ENCODE results near the gene SPEG.
A peak's percentile ranks its signal among the peaks of the same experiment; 100 is the strongest.

The SPEG gene

GRCh38 chr2:219468410-219469185, 34.0 kb downstream of the SPEG start:
- H3K27me3 ChIP-seq (replicated peaks; ENCODE audit: control insufficient read depth, insufficient read depth, low read length, poor library complexity, severe bottlenecking), result no peaks in the 10 kb centered on the region
- H3K36me3 ChIP-seq (ENCODE audit: control insufficient read depth, insufficient read depth, low read length), result no peaks in the 10 kb centered on the region
- no peak overlapping the region for H3K4me3 ChIP-seq (ENCODE audit: insufficient read depth, low read depth, low read length, poor library complexity, severe bottlenecking)
- DNase-seq, result no peak
- H3K4me1 ChIP-seq (ENCODE audit: control insufficient read depth, insufficient read depth, low read length, poor library complexity, severe bottlenecking), result no peaks in the 10 kb centered on the region
- H3K27ac ChIP-seq (ENCODE audit: insufficient read depth, low read length, poor library complexity, severe bottlenecking), result no peak overlapping the region
- H3K9me3 ChIP-seq (ENCODE audit: control insufficient read depth, low read length), result no peaks in the 10 kb centered on the region

DNA sequence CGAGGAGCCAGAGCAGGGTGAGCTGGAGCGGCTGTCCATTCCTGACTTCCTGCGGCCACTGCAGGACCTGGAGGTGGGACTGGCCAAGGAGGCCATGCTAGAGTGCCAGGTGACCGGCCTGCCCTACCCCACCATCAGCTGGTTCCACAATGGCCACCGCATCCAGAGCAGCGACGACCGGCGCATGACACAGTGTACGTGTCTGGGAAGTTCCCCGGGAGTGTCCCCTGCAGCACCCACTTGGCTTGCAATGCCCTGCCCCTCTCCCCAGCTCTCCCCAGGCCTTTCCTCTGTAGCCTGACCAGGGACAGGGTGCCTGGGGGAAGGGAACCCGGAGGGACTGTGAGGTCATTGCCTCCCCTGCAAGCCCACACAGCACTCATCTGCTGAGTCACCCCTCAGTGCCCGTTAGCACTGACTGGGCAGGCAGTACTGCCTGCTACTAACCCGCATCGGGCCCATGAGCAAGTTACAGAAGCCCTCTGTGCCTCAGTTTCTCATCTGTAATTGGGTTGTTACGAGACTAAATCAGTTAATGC, 34.6 kb downstream of the SPEG start:
- Histone ChIP-seq H3K27ac (ENCODE audit: insufficient read depth, low read length, poor library complexity, severe bottlenecking) (no peak overlapping the region), H3K27me3 (replicated peaks; ENCODE audit: control insufficient read depth, insufficient read depth, low read length, poor library complexity, severe bottlenecking) (no peaks in the 10 kb centered on the region), H3K4me1 (ENCODE audit: control insufficient read depth, insufficient read depth, low read length, poor library complexity, severe bottlenecking) (no peaks in the 10 kb centered on the region), H3K36me3 (ENCODE audit: control insufficient read depth, insufficient read depth, low read length) (no peaks in the 10 kb centered on the region), H3K4me3 (ENCODE audit: insufficient read depth, low read depth, low read length, poor library complexity, severe bottlenecking) (no peak overlapping the region), H3K9me3 (ENCODE audit: control insufficient read depth, low read length) (no peaks in the 10 kb centered on the region)
- no peak for DNase-seq

DNA sequence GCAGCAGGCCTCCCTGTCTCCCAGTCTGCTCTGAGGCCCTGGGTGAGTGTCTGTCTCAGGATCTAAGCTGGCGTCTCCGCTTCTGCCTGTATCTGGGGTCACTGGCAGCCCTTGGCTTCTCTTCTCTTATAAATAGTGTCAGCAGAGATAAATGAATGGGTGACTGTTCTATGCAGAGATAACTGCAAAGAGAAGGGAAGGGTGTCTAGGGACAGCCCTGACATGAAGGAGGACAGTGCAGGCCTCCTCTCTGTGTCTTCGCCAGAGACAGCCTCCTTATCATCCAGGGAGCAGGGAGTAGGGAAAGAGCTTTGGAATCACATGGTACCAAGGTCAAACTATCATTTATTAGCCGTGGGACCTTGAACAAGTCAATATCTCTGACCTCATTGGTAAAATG, 35.8 kb downstream of the SPEG start:
- Histone ChIP-seq H3K9me3 (ENCODE audit: control insufficient read depth, low read length) (no peaks in the 10 kb centered on the region), H3K27me3 (replicated peaks; ENCODE audit: control insufficient read depth, insufficient read depth, low read length, poor library complexity, severe bottlenecking) (no peaks in the 10 kb centered on the region), H3K27ac (ENCODE audit: insufficient read depth, low read length, poor library complexity, severe bottlenecking) (no peak overlapping the region), H3K4me1 (ENCODE audit: control insufficient read depth, insufficient read depth, low read length, poor library complexity, severe bottlenecking) (no peaks in the 10 kb centered on the region), H3K36me3 (ENCODE audit: control insufficient read depth, insufficient read depth, low read length) (no peaks in the 10 kb centered on the region), H3K4me3 (ENCODE audit: insufficient read depth, low read depth, low read length, poor library complexity, severe bottlenecking) (no peak overlapping the region)
- no peak for DNase-seq

DNA sequence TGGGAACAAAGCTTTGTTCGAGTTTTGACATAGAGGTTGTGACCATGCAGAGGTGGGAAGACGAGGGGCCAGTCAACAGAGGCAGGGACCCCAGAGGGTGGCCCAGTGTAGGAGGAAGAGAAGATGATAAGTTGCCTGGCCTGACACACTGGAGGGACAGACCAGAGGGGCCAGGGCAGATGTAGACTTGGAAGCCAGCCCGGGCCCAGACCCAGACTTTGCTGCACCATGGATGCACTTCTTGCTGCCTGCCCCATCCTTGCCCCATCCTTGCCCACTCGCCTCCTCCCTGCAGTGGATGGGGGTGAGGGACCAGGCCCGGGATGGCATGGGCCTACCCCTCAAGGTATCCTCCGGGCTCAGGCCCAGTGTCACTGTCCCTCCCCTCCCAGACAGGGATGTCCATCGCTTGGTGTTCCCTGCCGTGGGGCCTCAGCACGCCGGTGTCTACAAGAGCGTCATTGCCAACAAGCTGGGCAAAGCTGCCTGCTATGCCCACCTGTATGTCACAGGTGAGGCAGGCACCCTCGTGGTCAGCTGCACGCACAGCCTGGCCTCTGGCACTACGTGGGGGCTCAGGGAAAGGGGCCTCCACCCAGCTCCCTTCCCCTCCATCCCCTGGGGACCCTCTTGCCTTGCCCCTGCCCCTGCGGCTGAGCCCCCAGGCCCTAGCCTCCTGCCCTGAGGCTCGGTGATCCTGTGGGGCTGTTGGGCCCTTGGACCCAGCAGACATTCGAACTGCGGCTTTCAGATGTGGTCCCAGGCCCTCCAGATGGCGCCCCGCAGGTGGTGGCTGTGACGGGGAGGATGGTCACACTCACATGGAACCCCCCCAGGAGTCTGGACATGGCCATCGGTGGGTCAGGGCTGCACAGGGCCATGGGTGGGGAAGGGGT, 37.1 kb downstream of the SPEG start:
- Histone ChIP-seq H3K27me3 (replicated peaks; ENCODE audit: control insufficient read depth, insufficient read depth, low read length, poor library complexity, severe bottlenecking) (no peaks in the 10 kb centered on the region), H3K9me3 (ENCODE audit: control insufficient read depth, low read length) (no peaks in the 10 kb centered on the region), H3K36me3 (ENCODE audit: control insufficient read depth, insufficient read depth, low read length) (no peaks in the 10 kb centered on the region), H3K27ac (ENCODE audit: insufficient read depth, low read length, poor library complexity, severe bottlenecking) (no peak overlapping the region), H3K4me3 (ENCODE audit: insufficient read depth, low read depth, low read length, poor library complexity, severe bottlenecking) (no peak overlapping the region), H3K4me1 (ENCODE audit: control insufficient read depth, insufficient read depth, low read length, poor library complexity, severe bottlenecking) (peaks cover 3% of the 10 kb centered on the region)
- DNase-seq, result no peak

GRCh38 chr2:219472629-219473187, 38.1 kb downstream of the SPEG start:
- no peak for DNase-seq
- Histone ChIP-seq H3K4me1 (ENCODE audit: control insufficient read depth, insufficient read depth, low read length, poor library complexity, severe bottlenecking) (peaks cover 3% of the 10 kb centered on the region), H3K4me3 (ENCODE audit: insufficient read depth, low read depth, low read length, poor library complexity, severe bottlenecking) (no peak overlapping the region), H3K36me3 (ENCODE audit: control insufficient read depth, insufficient read depth, low read length) (no peaks in the 10 kb centered on the region), H3K27me3 (replicated peaks; ENCODE audit: control insufficient read depth, insufficient read depth, low read length, poor library complexity, severe bottlenecking) (no peaks in the 10 kb centered on the region), H3K9me3 (ENCODE audit: control insufficient read depth, low read length) (no peaks in the 10 kb centered on the region), H3K27ac (ENCODE audit: insufficient read depth, low read length, poor library complexity, severe bottlenecking) (no peak overlapping the region)

DNA sequence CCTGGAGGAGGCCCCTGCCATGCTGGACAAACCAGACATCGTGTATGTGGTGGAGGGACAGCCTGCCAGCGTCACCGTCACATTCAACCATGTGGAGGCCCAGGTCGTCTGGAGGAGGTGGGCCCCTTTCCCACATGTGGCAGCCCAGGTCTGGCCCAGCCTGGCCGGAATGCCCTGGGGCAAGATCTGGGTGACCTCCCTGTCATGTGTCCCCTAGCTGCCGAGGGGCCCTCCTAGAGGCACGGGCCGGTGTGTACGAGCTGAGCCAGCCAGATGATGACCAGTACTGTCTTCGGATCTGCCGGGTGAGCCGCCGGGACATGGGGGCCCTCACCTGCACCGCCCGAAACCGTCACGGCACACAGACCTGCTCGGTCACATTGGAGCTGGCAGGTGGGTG, 38.9 kb downstream of the SPEG start:
- Histone ChIP-seq H3K4me3 (ENCODE audit: insufficient read depth, low read depth, low read length, poor library complexity, severe bottlenecking) (no peak overlapping the region), H3K27me3 (replicated peaks; ENCODE audit: control insufficient read depth, insufficient read depth, low read length, poor library complexity, severe bottlenecking) (no peaks in the 10 kb centered on the region), H3K9me3 (ENCODE audit: control insufficient read depth, low read length) (no peaks in the 10 kb centered on the region), H3K36me3 (ENCODE audit: control insufficient read depth, insufficient read depth, low read length) (no peaks in the 10 kb centered on the region), H3K4me1 (ENCODE audit: control insufficient read depth, insufficient read depth, low read length, poor library complexity, severe bottlenecking) (peaks cover 3% of the 10 kb centered on the region), H3K27ac (ENCODE audit: insufficient read depth, low read length, poor library complexity, severe bottlenecking) (no peak overlapping the region)
- DNase-seq, result no peak

- no peak for DNase-seq
- Histone ChIP-seq H3K36me3 (ENCODE audit: control insufficient read depth, insufficient read depth, low read length) (no peaks in the 10 kb centered on the region), H3K27me3 (replicated peaks; ENCODE audit: control insufficient read depth, insufficient read depth, low read length, poor library complexity, severe bottlenecking) (no peaks in the 10 kb centered on the region), H3K27ac (ENCODE audit: insufficient read depth, low read length, poor library complexity, severe bottlenecking) (no peak overlapping the region), H3K9me3 (ENCODE audit: control insufficient read depth, low read length) (no peaks in the 10 kb centered on the region), H3K4me1 (ENCODE audit: control insufficient read depth, insufficient read depth, low read length, poor library complexity, severe bottlenecking) (peaks cover 3% of the 10 kb centered on the region), H3K4me3 (ENCODE audit: insufficient read depth, low read depth, low read length, poor library complexity, severe bottlenecking) (no peak overlapping the region)
Observed at GRCh38 chr2:219474285-219475060, 39.8 kb downstream of the SPEG start.

DNA sequence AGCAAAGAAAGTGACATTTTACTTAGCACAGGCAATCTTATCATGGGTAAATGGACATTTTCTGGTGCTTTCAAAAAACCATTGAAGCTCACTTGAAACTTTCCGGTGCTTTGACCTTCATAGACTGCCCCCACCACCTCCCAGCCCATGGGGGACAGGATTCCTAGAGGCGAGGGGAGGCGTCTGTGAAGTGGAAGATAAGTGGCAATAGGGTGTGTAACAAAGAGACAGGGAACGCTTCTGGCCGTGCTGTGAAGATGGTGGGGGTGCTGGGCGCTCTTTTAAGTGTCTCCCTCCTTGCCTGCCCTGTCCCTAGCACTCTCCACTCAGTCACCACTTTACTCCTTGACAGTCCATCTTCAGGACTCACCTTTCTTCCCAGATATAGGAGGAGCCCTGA, 40.6 kb downstream of the SPEG start:
- H3K4me3 ChIP-seq (ENCODE audit: insufficient read depth, low read depth, low read length, poor library complexity, severe bottlenecking), result no peak overlapping the region
- H3K27ac ChIP-seq (ENCODE audit: insufficient read depth, low read length, poor library complexity, severe bottlenecking), result no peak overlapping the region
- no peaks in the 10 kb centered on the region for H3K27me3 ChIP-seq (replicated peaks; ENCODE audit: control insufficient read depth, insufficient read depth, low read length, poor library complexity, severe bottlenecking)
- no peak for DNase-seq
- H3K36me3 ChIP-seq (ENCODE audit: control insufficient read depth, insufficient read depth, low read length), result no peaks in the 10 kb centered on the region
- no peaks in the 10 kb centered on the region for H3K9me3 ChIP-seq (ENCODE audit: control insufficient read depth, low read length)
- H3K4me1 ChIP-seq (ENCODE audit: control insufficient read depth, insufficient read depth, low read length, poor library complexity, severe bottlenecking), result peaks cover 3% of the 10 kb centered on the region

DNA sequence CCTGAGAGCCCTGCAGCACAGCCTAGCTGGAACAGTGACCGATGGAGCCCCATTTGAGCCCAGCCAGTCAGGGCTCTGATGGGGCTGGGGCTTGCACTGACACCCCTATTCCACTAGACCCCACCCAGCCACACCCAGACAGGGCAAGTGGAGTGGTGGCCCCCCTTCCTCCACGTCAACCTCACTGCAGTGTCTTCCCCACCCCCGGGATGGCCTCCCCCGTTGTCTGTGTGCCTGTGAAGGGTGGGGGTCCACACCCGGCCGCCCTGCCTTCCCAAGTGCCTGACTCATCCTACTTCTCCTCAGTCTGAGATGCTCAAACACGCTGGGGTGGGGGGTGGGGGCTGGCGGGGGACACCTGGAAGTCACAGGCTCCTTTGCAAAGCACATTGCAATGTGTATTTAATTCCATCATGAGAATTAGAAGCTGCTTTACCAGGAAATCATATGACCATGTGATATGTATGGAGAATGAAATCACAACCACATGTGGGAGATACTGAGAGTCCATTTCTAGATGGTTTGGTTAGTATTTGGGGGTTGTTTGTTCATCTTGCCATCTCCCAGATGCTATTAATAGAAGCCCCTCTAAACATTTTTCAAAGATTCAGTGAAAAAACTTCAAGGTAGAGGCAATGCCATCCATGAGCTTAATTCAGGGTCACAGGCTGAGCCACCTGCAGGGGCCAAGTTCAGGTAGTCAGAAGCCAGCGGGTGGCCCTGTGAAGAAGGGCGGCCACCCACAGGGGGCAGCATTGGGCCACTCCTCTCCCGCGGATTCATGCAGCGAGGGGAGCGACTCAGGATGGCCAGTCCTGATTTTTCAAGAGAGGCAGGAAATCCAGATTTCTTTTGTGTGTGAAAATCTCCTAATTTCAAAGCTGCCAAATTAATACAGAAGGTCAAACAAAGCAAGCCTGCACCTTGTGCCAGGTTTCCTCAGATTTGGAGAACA, 41.3 kb downstream of the SPEG start:
- no peaks in the 10 kb centered on the region for H3K9me3 ChIP-seq (ENCODE audit: control insufficient read depth, low read length)
- DNase-seq, result peak in 1 of 3 donors; percentile 34
- H3K27ac ChIP-seq (ENCODE audit: insufficient read depth, low read length, poor library complexity, severe bottlenecking), result no peak overlapping the region
- H3K27me3 ChIP-seq (replicated peaks; ENCODE audit: control insufficient read depth, insufficient read depth, low read length, poor library complexity, severe bottlenecking), result no peaks in the 10 kb centered on the region
- H3K4me1 ChIP-seq (ENCODE audit: control insufficient read depth, insufficient read depth, low read length, poor library complexity, severe bottlenecking), result peaks cover 3% of the 10 kb centered on the region
- H3K36me3 ChIP-seq (ENCODE audit: control insufficient read depth, insufficient read depth, low read length), result no peaks in the 10 kb centered on the region
- no peak overlapping the region for H3K4me3 ChIP-seq (ENCODE audit: insufficient read depth, low read depth, low read length, poor library complexity, severe bottlenecking)
